ENCODE results near the gene HEATR1. TPM values are rescaled to one million over a fixed set of nuclear protein-coding genes. Genes with fewer than 3 reads are reported as not detected.
A peak's percentile ranks its signal among the peaks of the same experiment; 100 is the strongest.
"Not testable (repeated sequence)": the region's sequence is repeated elsewhere in the genome, so short reads cannot be mapped to it uniquely, and the experiment has no call there.

HEATR1 gene
- polyA plus RNA-seq, 1 donor from 2014 or later = 7.4 TPM

GRCh38 chr1:236516929-236517704 lies 87.2 kb downstream of the HEATR1 start:
- H3K4me3 Mint-ChIP-seq = peak overlapping the region in 1 of 4 donors; percentile 18
- peaks cover 4% of the 10 kb centered on the region for H3K36me3 Mint-ChIP-seq
- H3K4me1 Mint-ChIP-seq = peaks cover 0 to 1% (median 0%) of the 10 kb centered on the region in 3 donors
- H3K9me3 Mint-ChIP-seq = peaks cover 0 to 4% (median 0%) of the 10 kb centered on the region in 3 donors
- no peak overlapping the region for H3K27ac Mint-ChIP-seq
- H3K27me3 Mint-ChIP-seq = peaks cover 2% of the 10 kb centered on the region

GRCh38 chr1:236515443-236515958 lies 88.8 kb downstream of the HEATR1 start:
- Mint-ChIP-seq H3K9me3 (no peaks in the 10 kb centered on the region), H3K4me3 (no peak overlapping the region), H3K36me3 (peaks cover 1% of the 10 kb centered on the region), H3K27me3 (peaks cover 2% of the 10 kb centered on the region), H3K4me1 (no peaks in the 10 kb centered on the region), H3K27ac (no peak overlapping the region)

GRCh38 chr1:236514703-236515442 lies 89.4 kb downstream of the HEATR1 start:
- H3K27ac Mint-ChIP-seq = no peak overlapping the region
- H3K27me3 Mint-ChIP-seq = peaks cover 2% of the 10 kb centered on the region
- no peaks in the 10 kb centered on the region for H3K4me1 Mint-ChIP-seq
- H3K36me3 Mint-ChIP-seq = peaks cover 1% of the 10 kb centered on the region
- H3K9me3 Mint-ChIP-seq = no peaks in the 10 kb centered on the region
- H3K4me3 Mint-ChIP-seq = no peak overlapping the region

GRCh38 chr1:236511735-236512418 lies 92.4 kb downstream of the HEATR1 start:
- Mint-ChIP-seq H3K4me1 (peaks cover 0 to 5% (median 5%) of the 10 kb centered on the region in 3 donors), H3K9me3 (no peaks in the 10 kb centered on the region), H3K36me3 (peaks cover 1% of the 10 kb centered on the region), H3K4me3 (no peak overlapping the region), H3K27ac (peak overlapping the region in 1 of 3 donors; percentile 39), H3K27me3 (peaks cover under 1% of the 10 kb centered on the region)

- peaks cover 1% of the 10 kb centered on the region for H3K36me3 Mint-ChIP-seq
- H3K4me3 Mint-ChIP-seq = no peak overlapping the region
- no peaks in the 10 kb centered on the region for H3K27me3 Mint-ChIP-seq
- H3K27ac Mint-ChIP-seq = no peak overlapping the region
- no peaks in the 10 kb centered on the region for H3K9me3 Mint-ChIP-seq
- H3K4me1 Mint-ChIP-seq = peaks cover 0 to 5% (median 5%) of the 10 kb centered on the region in 3 donors
Measured at GRCh38 chr1:236509647-236510401, 94.5 kb downstream of the HEATR1 start.

GRCh38 chr1:236509203-236509602 lies 95.1 kb downstream of the HEATR1 start:
- Mint-ChIP-seq H3K27me3 (no peaks in the 10 kb centered on the region), H3K27ac (no peak overlapping the region), H3K9me3 (no peaks in the 10 kb centered on the region), H3K36me3 (peaks cover 1% of the 10 kb centered on the region), H3K4me1 (peaks cover 0 to 5% (median 5%) of the 10 kb centered on the region in 3 donors), H3K4me3 (no peak overlapping the region)

GRCh38 chr1:236508593-236509027 lies 95.7 kb downstream of the HEATR1 start:
- Mint-ChIP-seq H3K27me3 (no peaks in the 10 kb centered on the region), H3K4me1 (peaks cover 0 to 5% (median 5%) of the 10 kb centered on the region in 3 donors), H3K9me3 (no peaks in the 10 kb centered on the region), H3K4me3 (no peak overlapping the region), H3K36me3 (peaks cover 1% of the 10 kb centered on the region), H3K27ac (no peak overlapping the region)

- Mint-ChIP-seq H3K4me3 (no peak overlapping the region), H3K27me3 (peaks cover 10% of the 10 kb centered on the region), H3K27ac (no peak overlapping the region), H3K4me1 (peaks cover 4 to 11% (median 5%) of the 10 kb centered on the region in 3 donors), H3K9me3 (no peaks in the 10 kb centered on the region), H3K36me3 (no peaks in the 10 kb centered on the region)
Measured at GRCh38 chr1:236507022-236507700, 97.2 kb downstream of the HEATR1 start.

- H3K27ac Mint-ChIP-seq, H3K27me3 Mint-ChIP-seq, H3K36me3 Mint-ChIP-seq, H3K4me3 Mint-ChIP-seq, H3K9me3 Mint-ChIP-seq: not testable (repeated sequence)
- H3K4me1 Mint-ChIP-seq = peaks cover 4 to 11% (median 5%) of the 10 kb centered on the region in 3 donors
Measured at GRCh38 chr1:236504338-236504737, 100.0 kb downstream of the HEATR1 start.

- H3K4me1 Mint-ChIP-seq = peaks cover 0 to 6% (median 4%) of the 10 kb centered on the region in 3 donors
- H3K36me3 Mint-ChIP-seq = no peaks in the 10 kb centered on the region
- no peak overlapping the region for H3K27ac Mint-ChIP-seq
- H3K4me3 Mint-ChIP-seq = no peak overlapping the region
- peaks cover 10% of the 10 kb centered on the region for H3K27me3 Mint-ChIP-seq
- H3K9me3 Mint-ChIP-seq = no peaks in the 10 kb centered on the region
Measured at GRCh38 chr1:236502972-236503639, 101.2 kb downstream of the HEATR1 start.

- no peaks in the 10 kb centered on the region for H3K36me3 Mint-ChIP-seq
- H3K9me3 Mint-ChIP-seq = no peaks in the 10 kb centered on the region
- H3K4me1 Mint-ChIP-seq = peaks cover 0 to 6% (median 4%) of the 10 kb centered on the region in 3 donors
- H3K4me3 Mint-ChIP-seq = peak overlapping the region in 1 of 4 donors; percentile 49
- H3K27me3 Mint-ChIP-seq = peaks cover 10% of the 10 kb centered on the region
- no peak overlapping the region for H3K27ac Mint-ChIP-seq
Measured at GRCh38 chr1:236502579-236502971, 101.7 kb downstream of the HEATR1 start.

- H3K4me3 Mint-ChIP-seq = no peak overlapping the region
- H3K9me3 Mint-ChIP-seq = no peaks in the 10 kb centered on the region
- peaks cover 0 to 7% (median 4%) of the 10 kb centered on the region in 3 donors for H3K4me1 Mint-ChIP-seq
- H3K36me3 Mint-ChIP-seq = peaks cover 2% of the 10 kb centered on the region
- H3K27ac Mint-ChIP-seq = no peak overlapping the region
- peaks cover 17% of the 10 kb centered on the region for H3K27me3 Mint-ChIP-seq
Measured at GRCh38 chr1:236501093-236501492, 103.2 kb downstream of the HEATR1 start.

Data from IgD-negative memory B cell (primary cell).